Epithelial cell of esophagus (primary cell): ENCODE data around the gene LRMDA.

Experiments used
- DNase-seq: peaks from one replicate; pipeline ENCODE4 v3.0.0; 2010; ENCODE audit warnings: low read depth
- H3K4me3 ChIP-seq: 2 replicates; pipeline ENCODE4 v1.5.1; 2011; ENCODE audit warnings: mild to moderate bottlenecking, low read length, control low read depth
- CTCF ChIP-seq: IDR thresholded peaks from 2 replicates; pipeline ENCODE4 v1.5.1; 2011; ENCODE audit warnings: low read depth, mild to moderate bottlenecking, low read length, control low read depth, inconsistent platforms; ENCODE audit not compliant: insufficient read depth; ENCODE audit errors: missing control alignments

Gene LRMDA

GRCh38 chr10:76034353-76035205, 603.2 kb downstream of the LRMDA start:
- no peak for DNase-seq
- no peak for TF ChIP-seq CTCF
- no peak overlapping the region for H3K4me3 ChIP-seq

GRCh38 chr10:76035206-76036110, 604.0 kb downstream of the LRMDA start:
- no peak for DNase-seq
- no peak for TF ChIP-seq CTCF
- no peak overlapping the region for H3K4me3 ChIP-seq

- peak; percentile 96 for TF ChIP-seq CTCF
- no peak overlapping the region for H3K4me3 ChIP-seq
- peak; percentile 76 for DNase-seq
These were observed 604.9 kb downstream of the LRMDA start for GRCh38 chr10:76036111-76036940.

- no peak for TF ChIP-seq CTCF
- no peak overlapping the region for H3K4me3 ChIP-seq
These were observed 605.5 kb downstream of the LRMDA start for GRCh38 chr10:76036962-76037361.

GRCh38 chr10:76037531-76038155, 606.2 kb downstream of the LRMDA start:
- H3K4me3 ChIP-seq = no peak overlapping the region
- TF ChIP-seq CTCF = no peak
- no peak for DNase-seq

More at GRCh38 chr10:76036962-76037361, 605.5 kb downstream of the LRMDA start:
- DNase-seq = peak; percentile 74

- no peak for DNase-seq
- H3K4me3 ChIP-seq = no peak overlapping the region
- no peak for TF ChIP-seq CTCF
These were observed 607.3 kb downstream of the LRMDA start for GRCh38 chr10:76038696-76039095.
